ENCODE data around the gene MYO1D.

The MYO1D gene

DNA sequence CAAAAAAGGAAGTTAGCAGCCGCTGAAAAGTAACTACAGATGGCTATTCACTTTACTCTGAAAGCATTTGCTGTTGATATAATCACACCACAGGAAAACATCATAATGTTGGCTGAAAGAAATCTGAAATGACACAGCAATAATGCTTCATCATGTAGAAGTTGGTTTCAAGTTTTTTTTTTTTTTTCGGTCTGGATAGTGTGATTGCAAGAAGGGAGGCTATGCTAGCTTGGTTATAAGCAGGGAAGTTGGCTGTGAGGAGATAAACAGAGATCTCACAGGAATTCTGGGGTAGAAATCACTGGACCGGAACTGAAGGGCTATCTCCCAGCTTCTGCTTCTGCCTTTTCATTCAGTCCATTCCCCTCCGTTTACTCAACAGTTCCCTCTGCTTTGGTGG is 57.9 kb downstream of the MYO1D start:
- no peak for DNase-seq (ENCODE audit: low read depth, low spot score)

DNA sequence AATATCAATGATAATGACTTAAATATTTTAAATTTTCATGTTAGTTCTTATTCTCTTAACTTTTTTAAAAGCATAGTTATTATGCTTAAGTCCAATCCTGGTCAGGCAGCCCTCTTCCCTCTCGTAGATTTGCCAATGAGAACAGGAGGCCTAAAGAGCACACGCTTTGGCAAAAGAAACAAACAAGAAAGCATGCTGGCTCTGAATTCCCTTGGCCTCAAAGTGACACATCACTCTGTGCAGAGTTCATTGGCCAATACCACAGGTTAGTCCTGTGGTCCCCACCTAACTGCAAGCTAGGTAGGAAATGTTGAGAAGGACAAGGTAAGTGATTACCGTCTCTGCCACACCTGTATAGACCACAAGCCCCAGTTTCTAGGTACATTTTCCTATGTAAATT is 61.5 kb downstream of the MYO1D start:
- DNase-seq (ENCODE audit: low read depth, low spot score), result no peak

DNA sequence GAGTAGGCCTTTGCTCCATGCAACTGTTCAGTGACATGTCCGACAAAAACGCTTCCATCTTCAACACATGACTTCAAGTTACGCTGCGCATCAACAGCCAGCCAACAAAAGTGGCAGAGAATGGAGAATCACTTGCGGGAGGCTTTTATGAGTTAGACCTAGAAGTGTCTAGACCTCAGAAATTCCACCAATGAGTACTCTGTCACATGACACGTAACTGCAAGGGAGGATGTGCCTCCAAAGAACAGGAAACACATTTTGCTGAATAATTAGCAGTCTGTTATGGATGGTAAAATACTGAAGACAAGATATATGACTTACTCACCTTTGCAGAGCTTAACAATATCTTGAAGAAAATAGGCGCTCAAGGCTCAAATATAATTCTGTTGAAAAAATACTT is 62.1 kb downstream of the MYO1D start:
- DNase-seq (ENCODE audit: low read depth, low spot score), result no peak

DNA sequence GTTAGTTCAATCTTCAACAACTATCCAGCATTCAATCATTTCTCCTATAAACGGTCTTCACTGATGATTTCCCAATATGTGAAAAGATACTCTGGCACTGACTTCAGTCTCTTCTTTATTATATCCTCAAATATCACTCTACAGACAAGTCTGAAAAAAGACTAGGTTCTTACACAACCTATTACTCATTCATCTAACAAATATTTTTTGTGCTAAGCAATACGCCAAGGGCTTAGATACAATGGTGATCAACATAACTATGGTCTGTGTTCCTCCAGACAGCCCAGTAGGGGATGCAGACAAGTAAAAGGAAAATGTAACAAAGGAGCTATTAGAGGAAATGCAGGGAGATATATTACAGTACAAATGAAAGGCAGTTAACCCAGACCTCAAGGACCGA is 63.9 kb downstream of the MYO1D start:
- no peak for DNase-seq (ENCODE audit: low read depth, low spot score)

DNA sequence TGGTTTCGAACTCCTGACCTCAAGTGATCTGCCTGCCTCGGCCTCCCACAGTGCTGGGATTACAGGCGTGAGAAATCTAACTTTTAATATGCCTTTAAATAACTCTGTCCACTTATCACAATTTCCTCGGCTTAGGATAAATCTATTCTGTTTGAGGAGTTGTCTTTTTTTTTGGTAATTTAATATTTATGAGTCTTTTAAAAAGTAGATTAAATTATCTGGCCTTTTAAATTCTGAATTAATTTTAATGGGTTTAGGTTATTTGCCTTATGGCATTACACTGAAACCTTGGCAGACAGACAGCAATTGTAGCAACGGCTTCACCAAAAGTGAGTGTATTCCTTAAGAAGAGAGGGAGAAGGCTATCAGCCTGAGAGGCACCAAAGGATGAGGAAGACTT is 66.2 kb downstream of the MYO1D start:
- no peak for DNase-seq (ENCODE audit: low read depth, low spot score)

DNA sequence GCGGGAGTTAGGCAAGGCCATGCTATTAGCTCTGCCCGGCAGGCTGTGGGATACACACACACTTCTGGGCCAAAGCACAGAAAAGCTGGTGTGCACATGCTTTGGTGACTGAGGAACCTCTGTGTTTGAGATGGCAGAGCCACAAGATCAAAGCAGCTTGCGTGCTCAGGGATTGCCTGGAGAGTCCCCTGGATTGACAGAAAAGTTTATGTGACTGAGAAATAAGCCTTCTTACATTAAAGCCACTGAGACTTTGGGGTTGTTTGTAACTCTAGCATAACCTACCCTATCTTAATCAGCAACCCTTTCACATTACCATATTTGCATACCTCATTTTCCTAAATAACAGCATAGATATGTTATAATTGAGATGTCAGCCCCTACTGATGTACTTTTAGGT is 69.3 kb downstream of the MYO1D start:
- DNase-seq (ENCODE audit: low read depth, low spot score), result no peak

DNA sequence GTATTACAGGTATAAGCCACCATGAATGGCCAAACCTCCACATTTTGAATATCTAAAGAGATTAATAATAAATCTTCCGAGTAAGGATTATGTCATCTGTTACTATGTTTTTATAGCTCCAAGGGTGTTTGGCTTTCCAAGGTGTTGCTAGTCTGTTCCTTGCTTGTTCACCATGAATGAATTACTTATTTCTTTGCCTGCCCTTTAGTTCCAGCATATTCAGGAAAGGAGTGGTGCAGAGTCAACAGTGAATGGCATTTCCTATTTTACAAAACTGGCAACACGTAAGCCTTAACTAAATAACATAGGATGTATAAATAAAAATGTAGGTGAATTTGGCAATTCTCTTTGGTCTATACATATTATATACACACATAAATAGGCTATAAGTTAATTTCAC is 70.3 kb downstream of the MYO1D start:
- DNase-seq (ENCODE audit: low read depth, low spot score), result no peak

DNA sequence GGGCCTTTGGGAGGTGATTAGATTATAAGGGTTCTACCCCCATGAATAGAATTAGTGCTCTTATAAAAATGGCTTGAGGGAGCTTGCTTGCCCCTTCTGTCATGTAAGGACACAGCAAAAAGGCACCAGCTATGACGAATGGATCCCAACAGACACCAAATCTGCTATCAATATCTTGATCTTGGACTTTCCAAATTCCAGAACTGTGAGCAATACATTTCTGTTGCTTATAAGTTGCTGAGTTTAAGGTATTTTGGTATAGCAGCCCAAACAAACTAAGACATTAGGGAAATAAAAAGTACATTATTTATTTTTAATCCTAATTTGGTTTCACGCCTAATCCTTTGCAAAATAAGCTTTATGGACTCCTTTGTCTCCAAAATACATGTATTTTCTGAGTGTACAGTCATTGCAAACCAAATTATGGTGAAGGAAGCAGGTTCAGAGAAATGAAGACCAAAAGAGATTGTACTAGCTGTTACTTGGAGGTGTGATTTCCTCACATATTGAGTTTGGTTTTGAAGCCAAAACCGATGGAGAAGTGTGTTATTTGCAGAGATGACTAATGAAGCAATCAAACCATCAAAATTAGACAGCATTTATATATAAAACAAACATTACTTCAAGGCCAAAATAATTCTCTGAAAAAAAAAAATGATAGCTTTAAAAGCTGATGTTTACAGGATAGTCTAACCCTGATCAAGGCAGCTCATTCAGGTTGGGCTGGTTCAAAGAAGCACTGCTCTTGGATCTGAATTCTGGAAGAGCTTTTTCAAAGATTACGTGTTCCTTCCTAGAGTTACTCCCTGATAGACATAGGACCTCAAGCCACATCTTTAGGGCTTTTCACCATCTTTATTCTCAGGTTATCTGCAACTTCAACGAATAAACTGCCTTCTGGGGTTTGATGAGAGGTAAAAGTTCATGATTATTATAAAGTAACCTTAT is 71.6 kb downstream of the MYO1D start:
- DNase-seq (ENCODE audit: low read depth, low spot score), result no peak

DNA sequence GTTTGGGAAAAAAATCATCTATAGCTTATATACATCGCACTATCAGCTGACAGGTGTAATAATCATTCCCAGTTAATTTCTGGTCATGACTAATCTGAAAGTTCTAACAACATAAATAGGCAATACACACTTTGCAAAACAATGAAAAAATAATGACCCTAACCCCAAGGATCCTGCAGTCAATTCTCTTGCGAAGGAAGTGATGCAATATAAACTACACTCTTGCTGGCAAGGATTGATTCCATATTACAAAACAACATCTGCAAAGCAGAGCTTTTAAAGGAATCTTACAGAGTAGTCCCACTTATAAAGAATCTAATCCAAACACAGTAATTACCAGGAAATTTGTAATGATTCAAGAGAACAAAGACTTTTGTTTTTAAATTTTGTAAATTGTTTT is 73.4 kb downstream of the MYO1D start:
- DNase-seq (ENCODE audit: low read depth, low spot score), result no peak

DNA sequence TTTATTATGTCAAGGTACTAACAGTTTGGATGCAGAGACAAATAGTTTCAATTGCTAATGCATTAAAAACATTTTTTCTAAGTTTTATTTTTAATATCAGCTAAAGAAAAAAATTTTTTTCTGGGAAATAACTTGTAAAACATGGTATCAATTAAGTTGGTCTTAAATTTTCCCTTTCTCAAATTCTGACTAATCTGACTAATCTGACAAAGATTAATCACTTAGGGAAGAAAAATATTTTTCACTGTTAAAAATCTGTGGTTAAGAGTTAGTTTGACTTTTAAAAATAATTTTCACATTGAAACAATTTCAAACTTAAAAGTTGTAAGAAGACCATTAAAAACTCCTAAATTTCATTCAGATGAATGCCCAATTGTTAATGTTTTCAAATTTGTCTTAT is 74.6 kb downstream of the MYO1D start:
- DNase-seq (ENCODE audit: low read depth, low spot score), result no peak

DNA sequence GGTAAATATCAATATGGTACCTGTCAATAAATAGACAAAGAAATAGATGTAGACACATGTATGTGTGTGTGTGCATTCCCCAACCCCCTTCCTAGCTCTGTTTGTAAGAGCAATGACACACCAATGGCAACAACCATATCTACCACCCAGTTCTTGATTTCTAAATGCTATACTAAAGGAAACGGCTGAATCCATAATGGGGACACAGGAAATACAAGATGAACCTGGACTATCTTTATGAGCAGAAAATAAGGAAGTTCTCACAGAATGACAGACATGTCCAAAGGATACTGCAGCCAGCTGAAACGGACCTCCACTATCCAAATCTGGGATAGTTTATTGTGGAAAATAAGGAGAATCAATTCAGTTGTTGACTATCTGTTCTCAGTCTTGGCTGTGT is 75.3 kb downstream of the MYO1D start:
- no peak for DNase-seq (ENCODE audit: low read depth, low spot score)

DNA sequence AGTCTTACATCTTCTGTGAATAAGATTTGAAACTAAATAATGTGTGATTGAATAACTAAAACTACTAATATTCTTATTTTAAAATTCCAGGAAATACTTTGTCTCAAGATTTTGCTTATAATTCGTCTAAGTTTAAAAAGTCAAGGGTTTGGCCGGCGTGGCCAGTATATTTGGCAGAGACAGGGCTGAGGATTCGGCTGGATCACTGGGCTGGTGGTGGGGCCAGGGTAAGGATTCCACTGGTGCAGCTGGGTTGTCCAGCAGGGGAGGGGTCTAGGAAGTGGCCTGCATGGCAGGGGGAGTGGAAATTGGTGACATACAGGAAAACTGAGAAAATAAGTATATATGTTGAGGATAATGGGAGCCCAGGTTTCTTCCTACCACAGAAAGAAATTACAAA is 75.7 kb downstream of the MYO1D start:
- DNase-seq (ENCODE audit: low read depth, low spot score), result no peak

DNA sequence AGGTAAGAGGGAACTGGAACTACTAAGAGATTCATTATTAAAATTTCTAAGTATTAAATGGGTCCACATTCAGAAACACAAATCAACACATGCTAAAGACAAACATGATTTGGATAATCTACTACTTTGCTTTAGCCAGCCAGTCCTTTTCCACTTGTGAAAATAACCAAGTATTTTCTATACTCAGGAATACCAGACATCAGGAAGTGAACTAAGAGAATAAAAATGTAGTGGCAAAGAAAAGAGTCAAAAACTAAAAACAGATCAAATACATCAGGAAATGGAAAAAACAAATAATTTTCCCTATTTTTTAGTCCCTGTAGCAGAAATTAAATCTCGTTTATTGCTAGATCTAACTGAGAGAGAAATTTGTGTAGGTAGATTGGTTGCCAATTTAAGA is 78.0 kb downstream of the MYO1D start:
- no peak for DNase-seq (ENCODE audit: low read depth, low spot score)

DNA sequence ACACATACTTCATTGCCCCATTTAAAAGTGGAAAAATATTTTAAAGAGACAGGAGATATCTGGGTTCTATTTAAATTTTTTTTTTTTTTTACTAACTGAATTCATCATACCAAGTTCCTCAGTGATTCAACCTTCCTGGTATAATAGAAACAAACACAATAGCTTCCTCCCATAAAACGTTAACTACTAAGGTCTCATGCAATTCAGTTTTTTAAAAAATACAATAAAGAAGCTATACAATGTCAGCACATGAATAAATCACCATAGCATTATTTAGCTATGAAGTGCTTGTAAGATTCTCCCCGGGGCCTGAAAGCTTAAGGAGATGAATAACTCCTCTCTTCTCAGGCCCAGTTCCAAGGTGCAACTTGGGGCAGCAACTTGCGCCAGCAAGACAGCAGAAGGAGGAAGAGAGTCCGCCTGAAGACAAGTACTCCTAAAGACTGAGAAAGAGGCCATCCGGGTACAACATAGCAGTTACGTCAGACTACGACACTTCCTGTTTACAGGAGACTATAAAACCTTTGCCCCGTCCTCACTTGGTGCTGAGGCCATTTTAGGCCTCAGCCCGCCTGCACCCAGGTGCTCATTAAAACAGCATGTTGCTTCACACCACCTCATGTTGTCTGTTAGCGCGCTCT is 81.5 kb downstream of the MYO1D start:
- DNase-seq (ENCODE audit: low read depth, low spot score), result no peak

DNA sequence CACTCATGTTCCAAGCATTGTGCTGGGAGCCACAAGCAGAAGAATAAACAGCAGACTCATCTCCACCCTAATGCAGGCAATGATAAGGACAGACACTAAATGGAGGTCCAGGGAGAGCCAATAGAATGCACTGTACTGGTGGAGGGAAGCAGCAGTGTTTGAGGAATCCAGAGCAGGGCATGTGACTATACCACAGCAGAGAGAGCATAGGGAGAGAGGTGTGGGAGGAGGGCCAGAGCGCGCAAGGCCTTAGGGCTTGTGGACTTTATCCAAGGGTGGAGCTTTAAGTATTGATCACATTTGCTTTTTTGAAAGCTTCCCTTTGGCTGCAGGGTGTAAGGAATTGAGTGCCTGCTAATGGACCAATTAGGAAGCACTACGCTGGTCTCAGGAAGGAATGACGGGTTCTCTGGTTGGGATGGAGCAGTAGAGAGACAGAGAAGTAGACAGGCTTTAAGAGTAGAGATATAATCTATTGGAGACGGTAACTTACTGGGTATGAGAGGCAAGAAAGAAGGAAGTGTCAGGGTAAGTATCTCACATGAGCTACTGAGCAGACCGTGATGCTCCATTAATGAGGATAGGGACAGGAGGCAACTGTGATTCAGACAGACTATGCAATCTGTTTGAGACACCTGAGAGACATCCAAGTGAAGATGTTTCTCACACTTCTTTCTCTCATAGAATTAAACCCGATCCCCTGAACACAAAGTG is 82.2 kb downstream of the MYO1D start:
- no peak for DNase-seq (ENCODE audit: low read depth, low spot score)

DNA sequence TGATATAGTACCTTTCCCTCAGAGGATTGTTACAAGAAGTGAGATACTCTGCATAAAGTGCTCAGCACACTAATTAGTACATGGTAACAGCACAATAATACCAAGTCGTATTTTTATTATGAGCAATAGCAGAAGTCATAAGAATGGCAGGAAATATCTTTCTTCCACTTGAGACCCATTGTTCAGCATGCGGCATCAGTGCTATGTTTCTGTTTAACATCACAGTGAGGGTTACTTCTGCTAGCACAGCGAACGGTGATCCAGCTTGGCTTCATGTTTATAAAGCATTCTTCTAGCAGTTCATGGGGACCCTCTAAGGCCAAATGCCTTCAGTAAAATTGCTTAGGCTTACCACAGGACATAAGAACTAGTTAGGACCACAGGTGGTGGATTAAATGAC is 83.1 kb downstream of the MYO1D start:
- no peak for DNase-seq (ENCODE audit: low read depth, low spot score)

DNA sequence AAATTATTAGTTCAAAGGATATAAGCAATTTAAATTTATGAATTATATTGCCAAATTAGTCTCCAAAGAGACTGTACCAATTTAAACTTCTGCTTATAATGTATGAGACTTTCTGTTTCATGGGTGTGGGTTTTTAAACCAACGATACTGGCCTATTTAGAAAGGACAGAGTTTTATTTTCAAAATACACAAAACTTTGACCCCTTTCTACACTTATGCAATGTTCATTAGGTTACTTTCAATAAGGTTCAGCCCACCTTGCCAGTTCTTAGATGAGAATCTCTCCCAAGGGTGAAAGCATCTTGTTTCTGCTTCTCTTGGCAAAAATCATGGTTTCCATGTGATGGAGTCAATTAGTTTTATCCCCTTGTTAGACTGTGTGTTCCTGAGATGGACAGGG is 84.7 kb downstream of the MYO1D start:
- no peak for DNase-seq (ENCODE audit: low read depth, low spot score)

DNA sequence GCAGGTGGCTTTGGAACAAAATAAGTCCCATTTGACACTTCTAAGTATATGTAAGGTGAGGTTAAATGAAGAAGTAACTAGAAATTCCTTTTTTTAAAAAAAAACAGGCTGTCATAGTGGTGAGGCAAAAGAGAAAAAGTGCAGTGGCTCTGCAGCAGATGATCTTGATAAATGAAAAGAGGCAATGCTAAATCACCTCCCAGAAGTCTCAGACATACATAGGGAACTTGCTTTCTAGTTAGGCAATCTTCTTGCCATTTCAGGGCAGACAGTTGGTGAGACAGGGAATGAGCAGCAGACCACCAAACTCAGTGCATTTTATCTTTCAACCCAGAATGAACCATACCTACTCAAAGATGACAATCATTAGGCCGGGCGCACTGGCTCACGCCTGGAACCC is 90.8 kb downstream of the MYO1D start:
- DNase-seq (ENCODE audit: low read depth, low spot score), result no peak

DNA sequence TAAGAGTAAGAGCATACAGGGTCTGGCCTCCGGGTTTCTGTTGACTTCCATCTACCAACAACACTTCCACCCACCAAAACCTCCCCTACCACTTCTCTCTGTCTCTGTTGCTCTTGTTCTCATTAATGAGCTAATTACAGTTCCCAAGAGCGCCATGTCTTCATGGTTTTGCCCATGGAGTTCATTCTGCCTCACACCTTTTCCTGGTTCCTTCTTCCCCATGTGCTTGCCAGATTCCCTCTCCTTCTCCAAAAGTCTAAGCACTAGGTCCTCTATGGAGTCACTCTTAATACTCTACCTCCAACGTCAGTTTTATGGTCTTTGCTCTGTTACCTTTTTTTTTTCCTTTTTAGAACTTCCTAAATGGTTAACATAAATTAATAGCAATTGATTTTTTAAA is 92.8 kb downstream of the MYO1D start:
- no peak for DNase-seq (ENCODE audit: low read depth, low spot score)

DNA sequence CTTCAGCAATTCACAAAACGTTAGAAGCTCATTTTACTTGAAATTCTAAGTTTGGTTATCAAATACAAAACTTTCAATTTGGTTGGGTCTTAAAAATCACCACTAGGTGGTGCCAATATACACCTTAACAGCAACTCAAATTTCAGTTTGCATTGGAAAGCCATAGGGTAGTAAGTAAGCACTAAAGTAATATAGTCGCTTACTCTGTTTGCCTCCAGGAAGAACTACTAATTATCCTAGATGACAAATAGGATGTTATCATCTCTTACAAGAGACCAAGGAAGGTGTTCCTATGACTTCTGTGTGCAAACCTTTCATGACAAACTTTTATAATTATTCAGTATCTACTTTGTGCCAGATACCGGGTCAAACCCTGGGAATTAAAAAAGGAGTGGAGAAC is 93.3 kb downstream of the MYO1D start:
- peak; percentile 11 for DNase-seq (ENCODE audit: low read depth, low spot score)

DNA sequence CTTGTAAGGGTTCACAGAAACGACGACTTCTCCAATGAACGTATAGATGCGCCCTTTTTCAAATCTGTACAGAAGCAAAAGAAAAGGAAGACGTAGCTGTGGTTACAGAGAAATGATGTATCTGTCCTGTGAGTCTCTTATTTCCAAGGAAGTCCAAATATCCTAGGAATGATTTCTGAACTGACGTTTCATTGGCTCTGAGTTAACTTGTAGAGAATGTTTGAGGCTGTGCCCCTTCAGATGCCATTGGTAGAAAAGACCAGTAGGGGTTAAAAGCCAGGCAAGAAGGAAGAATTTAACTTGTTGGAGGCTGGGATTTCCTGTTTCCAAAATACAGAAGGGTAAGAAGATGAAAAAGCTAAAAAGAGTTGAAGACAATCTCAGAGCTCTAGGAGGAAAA is 96.2 kb downstream of the MYO1D start:
- no peak for DNase-seq (ENCODE audit: low read depth, low spot score)

DNA sequence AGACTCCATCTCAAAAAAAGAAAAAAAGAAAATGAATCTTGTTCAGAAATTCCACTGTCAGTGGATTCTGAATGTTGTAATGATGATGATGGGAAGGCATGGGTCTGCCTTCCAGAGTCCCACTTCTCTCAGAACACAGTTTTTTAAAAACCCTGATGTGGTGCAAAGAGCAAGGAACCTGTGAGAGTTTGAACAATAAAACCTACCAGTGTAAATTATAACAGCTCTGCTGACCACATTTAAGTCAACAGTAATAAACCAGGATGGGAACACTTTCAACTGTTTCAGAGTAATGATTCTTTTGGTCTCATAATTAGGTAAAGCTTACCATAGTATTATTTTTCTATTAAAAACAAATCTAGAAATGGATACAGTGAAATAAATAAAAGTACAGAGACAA is 99.0 kb downstream of the MYO1D start:
- DNase-seq (ENCODE audit: low read depth, low spot score), result no peak

DNA sequence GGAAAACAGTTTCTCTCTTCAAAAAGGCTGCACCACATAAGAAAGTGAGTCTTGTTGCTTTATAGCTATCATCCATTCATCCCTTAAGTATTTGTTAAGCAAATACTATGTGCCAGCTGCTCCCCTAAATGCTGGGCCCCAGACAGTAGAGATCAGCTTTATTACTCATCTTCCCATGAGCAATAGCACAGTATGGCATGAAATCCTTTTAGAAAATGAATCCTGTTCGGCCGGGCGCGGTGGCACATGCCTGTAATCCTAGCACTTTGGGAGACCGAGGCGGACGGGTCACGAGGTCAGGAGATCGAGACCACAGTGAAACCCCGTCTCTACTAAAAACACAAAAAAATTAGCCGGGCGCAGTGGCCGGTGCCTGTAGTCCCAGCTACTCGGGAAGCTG is 99.5 kb downstream of the MYO1D start:
- DNase-seq (ENCODE audit: low read depth, low spot score), result no peak
